C4-2B (cell line): ENCODE data around the gene WDFY2.

ENCODE experiments used
- ZFX ChIP-seq: fragments of 450-650 bp; IDR thresholded peaks from 2 replicates; pipeline ENCODE4 v1.6.1; 2017
- TF ChIP-seq, protein P1 (sequence below): fragments of 450-650 bp; conservative IDR thresholded peaks from 2 replicates; pipeline ENCODE4 v1.5.1; 2017; ENCODE audit warnings: mild to moderate bottlenecking

GRCh38 chr13:51659276-51660127 lies 75.2 kb downstream of the WDFY2 start:
- TF ChIP-seq, protein P1, sequence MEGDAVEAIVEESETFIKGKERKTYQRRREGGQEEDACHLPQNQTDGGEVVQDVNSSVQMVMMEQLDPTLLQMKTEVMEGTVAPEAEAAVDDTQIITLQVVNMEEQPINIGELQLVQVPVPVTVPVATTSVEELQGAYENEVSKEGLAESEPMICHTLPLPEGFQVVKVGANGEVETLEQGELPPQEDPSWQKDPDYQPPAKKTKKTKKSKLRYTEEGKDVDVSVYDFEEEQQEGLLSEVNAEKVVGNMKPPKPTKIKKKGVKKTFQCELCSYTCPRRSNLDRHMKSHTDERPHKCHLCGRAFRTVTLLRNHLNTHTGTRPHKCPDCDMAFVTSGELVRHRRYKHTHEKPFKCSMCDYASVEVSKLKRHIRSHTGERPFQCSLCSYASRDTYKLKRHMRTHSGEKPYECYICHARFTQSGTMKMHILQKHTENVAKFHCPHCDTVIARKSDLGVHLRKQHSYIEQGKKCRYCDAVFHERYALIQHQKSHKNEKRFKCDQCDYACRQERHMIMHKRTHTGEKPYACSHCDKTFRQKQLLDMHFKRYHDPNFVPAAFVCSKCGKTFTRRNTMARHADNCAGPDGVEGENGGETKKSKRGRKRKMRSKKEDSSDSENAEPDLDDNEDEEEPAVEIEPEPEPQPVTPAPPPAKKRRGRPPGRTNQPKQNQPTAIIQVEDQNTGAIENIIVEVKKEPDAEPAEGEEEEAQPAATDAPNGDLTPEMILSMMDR = no peak
- no peak for TF ChIP-seq ZFX
